Measurements from ENCODE around the gene ITGB6. TPM values are rescaled to one million over a fixed set of nuclear protein-coding genes. Genes with fewer than 3 reads are reported as not detected.

Gene ITGB6
- total and polyA plus RNA-seq, 10 of the 15 experiments (the other 5 are each of a cell fraction or from before 2014, with no cell fraction given) = 0.04 TPM; not detected in 9

DNA sequence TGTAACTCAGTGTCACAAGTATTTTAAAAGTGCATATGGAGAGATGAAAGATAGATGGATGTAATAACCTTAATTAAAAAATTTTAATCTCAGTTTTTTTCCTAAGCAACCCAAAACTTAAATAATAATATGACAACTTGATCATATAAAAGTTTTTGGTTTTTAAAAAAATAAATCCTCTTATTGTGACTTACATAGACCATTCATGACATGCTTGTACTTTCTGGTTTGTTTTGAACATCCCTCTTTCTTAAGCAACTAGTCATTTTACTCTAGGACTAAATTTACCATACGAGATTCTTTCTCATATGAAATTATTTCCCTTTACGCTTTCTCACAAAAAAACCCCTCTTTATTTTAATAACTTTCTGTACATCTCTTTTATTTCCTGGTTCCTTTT, 131.2 kb downstream of the ITGB6 start:
- BruUV-seq (replicated peaks) = no TSS peak
- Histone ChIP-seq H3K79me2 (ENCODE audit: control insufficient read depth, insufficient read depth, low read length) (no peaks in the 10 kb centered on the region), H4K20me1 (ENCODE audit: control insufficient read depth, insufficient read depth) (no peaks in the 10 kb centered on the region), H3K9ac (ENCODE audit: control insufficient read depth, insufficient read depth, low read length) (no peak overlapping the region), H3K4me2 (ENCODE audit: control insufficient read depth, insufficient read depth) (no peak overlapping the region), H3K27ac (ENCODE audit: control insufficient read depth, insufficient read depth) (no peak overlapping the region), H3K4me3 (no peak overlapping the region), H3K4me1 (ENCODE audit: control insufficient read depth, insufficient read depth, low read length) (no peaks in the 10 kb centered on the region), H2AFZ (ENCODE audit: control insufficient read depth, low read depth, low read length) (no peak overlapping the region), H3K9me3 (replicated peaks; ENCODE audit: control insufficient read depth, insufficient read depth, low read length) (no peaks in the 10 kb centered on the region; the same call in 2 of the 3 replicates), H3K27me3 (replicated peaks in 1 of 2; ENCODE audit: control insufficient read depth in 2 of 2, insufficient read depth in 2 of 2, low read length in 1 of 2) (peaks cover 0 to 2% of the 10 kb centered on the region in 2 experiments; a peak in 2 of 4 replicates), H3K36me3 (ENCODE audit: control insufficient read depth in 2 of 2, insufficient read depth in 2 of 2, low read length in 1 of 2) (no peaks in the 10 kb centered on the region)
- no peak for DNase-seq (ENCODE audit: low read depth, low spot score)
- ATAC-seq = no peak
- 20% methylated on average over 2 of the region's 2 CpGs for WGBS (ENCODE audit: insufficient coverage, insufficient replicate concordance, low lambda C conversion rate, missing lambda C conversion rate)
- ChIA-PET CTCF (interaction anchor here (1.2 kb wide), 1 partner anchor 14 kb away, joined by 3 read pairs; no protein-coding TSS in a partner anchor), SMC1A (ENCODE audit: uncharacterized antibody, unreplicated experiment) (interaction anchor here (1.6 kb wide), 1 partner anchor 9 kb away, joined by 4 read pairs; no protein-coding TSS in a partner anchor), POLR2A (no interaction called here), RAD21 (ENCODE audit: unreplicated experiment) (interaction anchor here (0.6 kb wide), 1 partner anchor 1306 kb away, joined by 3 read pairs; no protein-coding TSS in a partner anchor)
- no peak for FAIRE-seq
- in situ Hi-C loops (cut with MboI) = no loop called here
- intact Hi-C loops (cut with micrococcal nuclease; ENCODE audit: unreplicated experiment) = no loop called here
- no peak for TF ChIP-seq ZNF274 (IDR thresholded peaks at IDR 0.05; ENCODE audit: insufficient read depth, insufficient read length)
- no peak for TF ChIP-seq PAX5 (IDR thresholded peaks at IDR 0.05; ENCODE audit: borderline replicate concordance, low read depth, low read length)

DNA sequence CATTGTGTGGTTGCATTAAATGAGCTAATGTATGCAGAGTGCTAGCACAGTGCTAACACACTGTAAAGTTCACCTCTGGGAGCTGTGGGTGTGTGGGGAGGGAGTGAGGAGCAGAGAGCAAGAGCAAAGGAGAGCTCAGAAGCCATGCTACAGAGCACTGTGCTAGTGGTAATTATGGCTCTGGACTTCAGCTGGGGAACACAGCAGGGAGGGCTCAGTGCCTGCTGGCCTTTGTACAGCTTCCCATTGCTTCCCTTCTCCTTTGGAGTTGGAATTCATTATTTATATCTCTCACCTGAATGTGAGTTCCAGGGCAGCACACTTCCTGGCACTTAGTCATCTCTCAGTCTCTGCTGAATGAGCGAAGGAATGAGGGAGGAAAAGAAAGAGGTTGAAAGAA, 135.2 kb downstream of the ITGB6 start:
- WGBS (ENCODE audit: insufficient coverage, insufficient replicate concordance, low lambda C conversion rate, missing lambda C conversion rate) = 38% methylated on average over 1 of the region's 1 CpG
- no peaks in the 10 kb centered on the region for H3K79me2 ChIP-seq (ENCODE audit: control insufficient read depth, insufficient read depth, low read length)
- H3K4me1 ChIP-seq (ENCODE audit: control insufficient read depth, insufficient read depth, low read length) = no peaks in the 10 kb centered on the region
- BruUV-seq (replicated peaks) = no TSS peak
- H3K9ac ChIP-seq (ENCODE audit: control insufficient read depth, insufficient read depth, low read length) = no peak overlapping the region
- intact Hi-C loops (cut with micrococcal nuclease; ENCODE audit: unreplicated experiment) (no loop called here), in situ Hi-C loops (cut with MboI) (no loop called here)
- SMC1A ChIA-PET (ENCODE audit: uncharacterized antibody, unreplicated experiment) = no interaction called here
- ATAC-seq (no peak), DNase-seq (ENCODE audit: low read depth, low spot score) (no peak), FAIRE-seq (no peak)
- H3K27me3 ChIP-seq (replicated peaks in 1 of 2; ENCODE audit: control insufficient read depth in 2 of 2, insufficient read depth in 2 of 2, low read length in 1 of 2) = peaks cover 6 to 11% of the 10 kb centered on the region in 2 experiments
- RAD21 ChIA-PET (ENCODE audit: unreplicated experiment) = no interaction called here
- CTCF ChIA-PET = interaction anchor here (0.9 kb wide), 1 partner anchor 45 kb away, joined by 4 read pairs; no protein-coding TSS in a partner anchor
- H3K4me3 ChIP-seq = no peak overlapping the region
- H3K36me3 ChIP-seq (ENCODE audit: control insufficient read depth in 2 of 2, insufficient read depth in 2 of 2, low read length in 1 of 2) = no peaks in the 10 kb centered on the region
- no peak overlapping the region for H3K4me2 ChIP-seq (ENCODE audit: control insufficient read depth, insufficient read depth)
- no peak for TF ChIP-seq PML (IDR thresholded peaks at IDR 0.05; ENCODE audit: low read length)
- TF ChIP-seq, protein P1, sequence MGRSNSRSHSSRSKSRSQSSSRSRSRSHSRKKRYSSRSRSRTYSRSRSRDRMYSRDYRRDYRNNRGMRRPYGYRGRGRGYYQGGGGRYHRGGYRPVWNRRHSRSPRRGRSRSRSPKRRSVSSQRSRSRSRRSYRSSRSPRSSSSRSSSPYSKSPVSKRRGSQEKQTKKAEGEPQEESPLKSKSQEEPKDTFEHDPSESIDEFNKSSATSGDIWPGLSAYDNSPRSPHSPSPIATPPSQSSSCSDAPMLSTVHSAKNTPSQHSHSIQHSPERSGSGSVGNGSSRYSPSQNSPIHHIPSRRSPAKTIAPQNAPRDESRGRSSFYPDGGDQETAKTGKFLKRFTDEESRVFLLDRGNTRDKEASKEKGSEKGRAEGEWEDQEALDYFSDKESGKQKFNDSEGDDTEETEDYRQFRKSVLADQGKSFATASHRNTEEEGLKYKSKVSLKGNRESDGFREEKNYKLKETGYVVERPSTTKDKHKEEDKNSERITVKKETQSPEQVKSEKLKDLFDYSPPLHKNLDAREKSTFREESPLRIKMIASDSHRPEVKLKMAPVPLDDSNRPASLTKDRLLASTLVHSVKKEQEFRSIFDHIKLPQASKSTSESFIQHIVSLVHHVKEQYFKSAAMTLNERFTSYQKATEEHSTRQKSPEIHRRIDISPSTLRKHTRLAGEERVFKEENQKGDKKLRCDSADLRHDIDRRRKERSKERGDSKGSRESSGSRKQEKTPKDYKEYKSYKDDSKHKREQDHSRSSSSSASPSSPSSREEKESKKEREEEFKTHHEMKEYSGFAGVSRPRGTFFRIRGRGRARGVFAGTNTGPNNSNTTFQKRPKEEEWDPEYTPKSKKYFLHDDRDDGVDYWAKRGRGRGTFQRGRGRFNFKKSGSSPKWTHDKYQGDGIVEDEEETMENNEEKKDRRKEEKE (IDR thresholded peaks at IDR 0.05) = no peak
- no peak for TF ChIP-seq ZNF274 (IDR thresholded peaks at IDR 0.05; ENCODE audit: insufficient read depth, insufficient read length)
- no peak overlapping the region for H3K27ac ChIP-seq (ENCODE audit: control insufficient read depth, insufficient read depth)
- POLR2A ChIA-PET = no interaction called here
- H3K9me3 ChIP-seq (replicated peaks; ENCODE audit: control insufficient read depth, insufficient read depth, low read length) = no peaks in the 10 kb centered on the region; the same call in 2 of the 3 replicates
- no peaks in the 10 kb centered on the region for H4K20me1 ChIP-seq (ENCODE audit: control insufficient read depth, insufficient read depth)
- no peak overlapping the region for H2AFZ ChIP-seq (ENCODE audit: control insufficient read depth, low read depth, low read length)

All from GM12878 (cell line).